ENCODE results near the gene DOK3.

GRCh38 chr5:177469750-177470525 lies 39.7 kb downstream of the DOK3 start:
- TF ChIP-seq CTCF (IDR thresholded peaks at IDR 0.05; ENCODE audit: poor library complexity, severe bottlenecking) (no peak), RAD21 (conservative IDR thresholded peaks at IDR 0.05) (no peak), REST (IDR thresholded peaks at IDR 0.05; ENCODE audit: borderline replicate concordance) (no peak), EP300 (conservative IDR thresholded peaks at IDR 0.05; ENCODE audit: poor library complexity, severe bottlenecking) (no peak), POLR2AphosphoS5 (IDR thresholded peaks at IDR 0.05) (no peak)

All from neural cell (in vitro differentiated cells).